Glutamatergic neuron (in vitro differentiated cells): ENCODE data around the gene PLPPR3. TPM values are rescaled to one million over a fixed set of nuclear protein-coding genes. Genes with fewer than 3 reads are reported as not detected.

Experiments
- DNase-seq: peaks from one replicate; pipeline ENCODE4 v3.0.0; 2022
- H3K27ac Mint-ChIP-seq: one replicate; pipeline ENCODE4 v1.8.0; 2020; ENCODE audit warnings: mild to moderate bottlenecking, mixed read lengths, inconsistent platforms; ENCODE audit not compliant: unreplicated experiment
- H3K27me3 Mint-ChIP-seq: one replicate; pipeline ENCODE4 v1.8.0; 2020; ENCODE audit warnings: mild to moderate bottlenecking, moderate library complexity, mixed read lengths, inconsistent platforms; ENCODE audit not compliant: unreplicated experiment
- H3K36me3 Mint-ChIP-seq: one replicate; pipeline ENCODE4 v1.8.0; 2020; ENCODE audit warnings: mild to moderate bottlenecking, mixed read lengths, inconsistent platforms; ENCODE audit not compliant: unreplicated experiment
- H3K4me1 Mint-ChIP-seq: one replicate; pipeline ENCODE4 v1.8.0; 2020; ENCODE audit warnings: mild to moderate bottlenecking, low read depth, mixed read lengths, inconsistent platforms; ENCODE audit not compliant: unreplicated experiment
- H3K4me3 Mint-ChIP-seq: one replicate; pipeline ENCODE4 v1.8.0; 2020; ENCODE audit warnings: mild to moderate bottlenecking, mixed read lengths, inconsistent platforms; ENCODE audit not compliant: unreplicated experiment
- H3K9me3 Mint-ChIP-seq: one replicate; pipeline ENCODE4 v1.8.0; 2020; ENCODE audit warnings: mild to moderate bottlenecking, moderate library complexity, mixed read lengths, inconsistent platforms; ENCODE audit not compliant: unreplicated experiment
- CTCF ChIP-seq: fragments of 200-600 bp; sonication (generic); IDR thresholded peaks from one replicate; pipeline ENCODE4 v1.5.0; 2021; ENCODE audit not compliant: partially characterized antibody, unreplicated experiment
- total RNA-seq: library from RNA; stranded (reverse); fragmentation: NEBNext Ultra II Directional; extraction: Animal tissue kit (Norgen Biotek cat#: 25700); gene quantifications from one replicate; pipeline ENCODE4 v1.2.1, GENCODE V29; 2021; ENCODE audit not compliant: unreplicated experiment

PLPPR3 gene
- total RNA-seq, 1 donor from 2014 or later: 392 TPM

GRCh38 chr19:806815-807421, 14.8 kb downstream of the PLPPR3 start:
- DNase-seq: no peak
- no peak for TF ChIP-seq CTCF
- H3K27me3 Mint-ChIP-seq: peaks cover 27% of the 10 kb centered on the region
- peaks cover 7% of the 10 kb centered on the region for H3K36me3 Mint-ChIP-seq
- no peak overlapping the region for H3K4me3 Mint-ChIP-seq
- H3K4me1 Mint-ChIP-seq: peaks cover 13% of the 10 kb centered on the region
- peak overlapping the region; percentile 66 for H3K27ac Mint-ChIP-seq
- peaks cover 24% of the 10 kb centered on the region for H3K9me3 Mint-ChIP-seq

GRCh38 chr19:805600-806550, 15.9 kb downstream of the PLPPR3 start:
- TF ChIP-seq CTCF: no peak
- no peak for DNase-seq
- peaks cover 15% of the 10 kb centered on the region for H3K4me1 Mint-ChIP-seq
- no peak overlapping the region for H3K27ac Mint-ChIP-seq
- H3K9me3 Mint-ChIP-seq: peaks cover 17% of the 10 kb centered on the region
- peaks cover 7% of the 10 kb centered on the region for H3K36me3 Mint-ChIP-seq
- H3K4me3 Mint-ChIP-seq: no peak overlapping the region
- peaks cover 21% of the 10 kb centered on the region for H3K27me3 Mint-ChIP-seq

- Mint-ChIP-seq H3K4me3 (no peak overlapping the region), H3K36me3 (peaks cover 7% of the 10 kb centered on the region), H3K4me1 (peaks cover 21% of the 10 kb centered on the region), H3K27ac (no peak overlapping the region), H3K27me3 (peaks cover 19% of the 10 kb centered on the region), H3K9me3 (peaks cover 15% of the 10 kb centered on the region)
- TF ChIP-seq CTCF: no peak
- DNase-seq: no peak
Measured at GRCh38 chr19:805166-805551, 16.6 kb downstream of the PLPPR3 start.

GRCh38 chr19:804419-805165, 17.2 kb downstream of the PLPPR3 start:
- no peak for DNase-seq
- H3K27ac Mint-ChIP-seq: no peak overlapping the region
- H3K9me3 Mint-ChIP-seq: peaks cover 14% of the 10 kb centered on the region
- H3K27me3 Mint-ChIP-seq: peaks cover 16% of the 10 kb centered on the region
- H3K4me1 Mint-ChIP-seq: peaks cover 25% of the 10 kb centered on the region
- no peak for TF ChIP-seq CTCF
- H3K4me3 Mint-ChIP-seq: no peak overlapping the region
- peaks cover 7% of the 10 kb centered on the region for H3K36me3 Mint-ChIP-seq
